PC-3 (cell line): ENCODE measurements around the gene ACR.

Experiments
- EZH2 ChIP-seq: fragments of 300-600 bp; sonication (generic); IDR thresholded peaks from one replicate; pipeline ENCODE4 v1.6.1; 2017; ENCODE audit warnings: antibody characterized with exemption, mild to moderate bottlenecking, low read length; ENCODE audit not compliant: unreplicated experiment
- TF ChIP-seq, protein P1 (sequence below): fragments of 300-600 bp; sonication (generic); conservative IDR thresholded peaks from 2 replicates; pipeline ENCODE4 v1.5.1; 2017; ENCODE audit warnings: antibody characterized with exemption, low read depth, mild to moderate bottlenecking, low read length

DNA sequence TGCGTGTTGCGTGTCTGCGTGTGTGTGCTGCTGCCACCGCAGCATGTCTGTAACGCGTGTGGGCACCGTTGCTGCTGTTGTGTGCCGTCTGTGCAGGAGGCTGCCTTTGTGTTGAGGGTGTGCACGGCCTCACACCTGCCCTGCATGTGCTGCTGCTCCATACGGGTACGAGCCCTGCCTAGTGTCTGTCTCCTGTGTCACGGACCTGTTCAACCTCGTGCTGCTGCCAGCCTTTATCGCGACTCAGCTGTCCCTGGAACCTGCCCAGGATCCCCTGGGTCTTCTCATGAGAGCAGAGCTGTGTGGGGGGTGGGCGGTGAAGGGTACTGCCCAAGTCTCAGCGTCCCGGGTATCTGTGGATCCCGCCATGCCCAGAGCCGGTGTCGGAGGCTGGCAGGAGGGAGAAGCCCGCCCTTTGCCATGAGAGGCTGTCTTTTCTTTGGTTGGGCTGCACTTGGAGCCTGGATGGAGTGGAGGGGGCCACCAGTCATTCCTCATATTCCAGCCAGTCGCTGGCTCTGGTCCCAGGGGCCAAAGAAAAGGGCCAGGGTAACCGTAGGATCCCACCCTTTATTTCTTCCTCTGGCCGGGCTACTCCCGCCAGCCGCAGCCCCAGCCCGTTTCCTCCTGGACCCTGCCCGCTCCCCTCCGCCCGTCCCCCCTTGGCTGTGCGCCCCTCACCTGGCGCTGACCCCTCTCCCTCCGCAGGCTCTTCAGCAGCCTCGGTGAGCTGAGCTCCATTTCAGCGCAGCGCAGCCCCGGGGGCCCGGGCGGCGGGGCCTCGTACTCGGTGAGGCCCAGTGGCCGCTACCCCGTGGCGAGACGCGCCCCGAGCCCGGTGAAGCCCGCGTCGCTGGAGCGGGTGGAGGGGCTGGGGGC, 7.8 kb upstream of the ACR start:
- TF ChIP-seq, protein P1, sequence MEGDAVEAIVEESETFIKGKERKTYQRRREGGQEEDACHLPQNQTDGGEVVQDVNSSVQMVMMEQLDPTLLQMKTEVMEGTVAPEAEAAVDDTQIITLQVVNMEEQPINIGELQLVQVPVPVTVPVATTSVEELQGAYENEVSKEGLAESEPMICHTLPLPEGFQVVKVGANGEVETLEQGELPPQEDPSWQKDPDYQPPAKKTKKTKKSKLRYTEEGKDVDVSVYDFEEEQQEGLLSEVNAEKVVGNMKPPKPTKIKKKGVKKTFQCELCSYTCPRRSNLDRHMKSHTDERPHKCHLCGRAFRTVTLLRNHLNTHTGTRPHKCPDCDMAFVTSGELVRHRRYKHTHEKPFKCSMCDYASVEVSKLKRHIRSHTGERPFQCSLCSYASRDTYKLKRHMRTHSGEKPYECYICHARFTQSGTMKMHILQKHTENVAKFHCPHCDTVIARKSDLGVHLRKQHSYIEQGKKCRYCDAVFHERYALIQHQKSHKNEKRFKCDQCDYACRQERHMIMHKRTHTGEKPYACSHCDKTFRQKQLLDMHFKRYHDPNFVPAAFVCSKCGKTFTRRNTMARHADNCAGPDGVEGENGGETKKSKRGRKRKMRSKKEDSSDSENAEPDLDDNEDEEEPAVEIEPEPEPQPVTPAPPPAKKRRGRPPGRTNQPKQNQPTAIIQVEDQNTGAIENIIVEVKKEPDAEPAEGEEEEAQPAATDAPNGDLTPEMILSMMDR, result no peak
- no peak for TF ChIP-seq EZH2
